HG02763 (cell line): ENCODE results near the gene DTWD2.
"Not testable (repeated sequence)": the region's sequence is repeated elsewhere in the genome, so short reads cannot be mapped to it uniquely, and the experiment has no call there.

Source experiments
- ATAC-seq: cut with Tn5 transposase; IDR thresholded peaks from one replicate; pipeline ENCODE4 v1.9.1; 2021; ENCODE audit warnings: mild to moderate bottlenecking, moderate library complexity; ENCODE audit not compliant: unreplicated experiment

The DTWD2 gene

GRCh38 chr5:118952992-118953651 lies 35.2 kb downstream of the DTWD2 start:
- no peak for ATAC-seq

- not testable (repeated sequence) for ATAC-seq
These were observed 36.0 kb downstream of the DTWD2 start for GRCh38 chr5:118952306-118952705.

GRCh38 chr5:118950354-118950753 lies 38.0 kb downstream of the DTWD2 start:
- ATAC-seq, result not testable (repeated sequence)

GRCh38 chr5:118946138-118946800 lies 42.1 kb downstream of the DTWD2 start:
- ATAC-seq, result no peak

DNA sequence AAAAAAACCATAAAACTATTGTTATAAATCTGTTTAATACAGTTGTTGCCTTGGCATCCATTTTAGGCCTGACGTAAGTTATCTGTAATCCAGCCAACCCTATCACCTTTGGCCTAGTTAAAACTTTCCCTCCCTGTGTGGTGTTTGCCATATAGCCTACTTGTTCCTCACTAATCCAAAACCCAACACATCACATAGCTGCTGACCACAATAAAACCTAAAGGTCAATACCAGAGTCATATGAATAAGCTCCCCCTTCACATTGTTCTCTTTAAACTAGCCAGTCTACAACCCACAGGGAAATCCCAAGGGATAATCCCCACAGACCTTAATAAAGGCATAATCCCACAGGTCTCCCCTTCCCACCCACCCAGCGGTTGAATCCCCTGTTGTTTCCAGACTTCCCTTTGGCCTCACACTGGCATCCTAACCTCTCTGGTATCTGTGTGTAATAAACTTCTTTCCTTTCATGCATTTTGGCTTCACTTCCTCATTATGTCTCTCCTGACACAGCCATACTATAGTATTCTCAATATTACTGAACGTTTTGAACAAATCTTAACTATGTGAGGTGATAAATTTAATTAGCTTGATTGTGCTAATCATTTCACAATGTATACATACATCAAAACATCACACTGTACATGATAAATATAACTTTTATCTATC lies 50.8 kb downstream of the DTWD2 start:
- ATAC-seq, result no peak

DNA sequence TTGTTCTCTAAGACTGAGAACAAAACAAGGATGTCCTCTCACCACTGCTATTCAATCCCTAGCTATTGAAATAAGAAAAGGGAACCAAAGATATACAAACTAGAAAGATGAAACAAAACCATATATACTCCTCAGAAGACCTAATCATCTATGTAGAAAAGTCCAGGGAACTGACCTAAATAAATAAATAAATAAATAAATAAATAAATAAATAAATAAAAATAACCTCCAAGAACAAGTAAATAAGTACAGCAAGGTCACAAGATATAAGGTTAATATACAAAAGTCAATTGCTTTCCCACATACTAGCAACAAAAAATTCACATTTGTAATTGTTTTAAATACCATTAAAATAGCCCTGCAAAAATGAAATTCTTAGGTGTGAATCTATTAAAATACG lies 54.6 kb downstream of the DTWD2 start:
- ATAC-seq, result no peak

- ATAC-seq, result no peak
These were observed 56.8 kb downstream of the DTWD2 start for GRCh38 chr5:118931564-118931963.

- no peak for ATAC-seq
These were observed 64.3 kb downstream of the DTWD2 start for GRCh38 chr5:118924006-118924389.

GRCh38 chr5:118923295-118924005 lies 64.9 kb downstream of the DTWD2 start:
- ATAC-seq, result no peak

GRCh38 chr5:118921866-118922265 lies 66.5 kb downstream of the DTWD2 start:
- ATAC-seq, result no peak

DNA sequence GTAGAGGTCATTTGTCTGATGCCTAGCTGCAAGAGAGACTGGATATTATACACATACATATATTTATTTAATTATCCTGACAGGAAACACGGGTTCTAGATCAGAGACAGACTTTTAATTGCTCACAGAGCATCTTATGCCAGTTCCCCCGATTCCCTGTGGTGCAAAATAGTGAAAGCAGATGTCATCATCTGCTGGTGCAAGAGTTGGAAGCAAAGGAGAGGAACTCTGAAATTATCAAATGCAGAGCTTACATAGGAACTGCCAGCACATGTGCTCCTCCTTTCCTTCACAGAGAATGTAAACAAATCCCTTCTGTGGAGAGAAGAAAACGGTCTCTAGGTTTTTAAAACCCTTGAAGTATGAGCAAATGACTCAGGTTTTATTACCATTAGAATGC lies 69.3 kb downstream of the DTWD2 start:
- ATAC-seq, result no peak

DNA sequence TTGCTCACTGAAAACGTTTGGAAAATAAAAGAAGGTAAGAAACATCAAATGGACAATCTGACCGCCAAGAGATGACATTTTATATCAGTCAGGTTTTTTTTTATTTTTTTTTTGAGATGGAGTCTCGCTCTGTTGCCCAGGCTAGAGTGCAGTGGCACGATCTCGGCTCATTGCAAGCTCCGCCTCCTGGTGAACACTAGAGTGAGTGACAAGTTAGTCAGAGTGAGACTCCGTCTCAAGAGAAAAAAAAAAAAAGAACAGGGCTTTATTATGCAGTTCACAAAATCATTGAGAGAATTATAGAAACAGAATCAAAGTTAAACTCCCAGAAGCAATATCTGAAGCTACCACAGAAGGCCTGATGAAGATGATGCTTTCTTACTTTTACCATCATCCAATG lies 70.1 kb downstream of the DTWD2 start:
- no peak for ATAC-seq

- not testable (repeated sequence) for ATAC-seq
These were observed 80.8 kb downstream of the DTWD2 start for GRCh38 chr5:118907536-118907935.

DNA sequence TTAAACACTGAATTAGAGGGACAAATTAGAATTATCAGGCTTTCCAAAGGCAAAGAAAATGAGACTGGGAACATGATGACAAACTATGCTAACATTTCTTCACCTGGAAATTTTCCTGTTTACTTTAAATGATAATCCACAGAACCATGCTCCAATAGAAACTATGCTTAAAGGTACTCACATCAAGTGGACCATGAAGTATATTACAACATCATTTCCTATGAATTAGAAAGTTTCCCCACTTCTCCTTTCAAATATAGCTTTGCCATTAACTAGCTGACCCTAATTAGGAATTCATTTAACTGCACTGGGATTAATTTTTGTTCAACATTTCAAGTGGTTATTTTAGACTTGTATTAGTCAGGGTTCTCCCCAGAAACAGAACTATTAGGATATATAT lies 81.4 kb downstream of the DTWD2 start:
- ATAC-seq, result no peak

GRCh38 chr5:118905196-118905595 lies 83.2 kb downstream of the DTWD2 start:
- no peak for ATAC-seq

- ATAC-seq, result no peak
These were observed 85.5 kb downstream of the DTWD2 start for GRCh38 chr5:118902656-118903438.

DNA sequence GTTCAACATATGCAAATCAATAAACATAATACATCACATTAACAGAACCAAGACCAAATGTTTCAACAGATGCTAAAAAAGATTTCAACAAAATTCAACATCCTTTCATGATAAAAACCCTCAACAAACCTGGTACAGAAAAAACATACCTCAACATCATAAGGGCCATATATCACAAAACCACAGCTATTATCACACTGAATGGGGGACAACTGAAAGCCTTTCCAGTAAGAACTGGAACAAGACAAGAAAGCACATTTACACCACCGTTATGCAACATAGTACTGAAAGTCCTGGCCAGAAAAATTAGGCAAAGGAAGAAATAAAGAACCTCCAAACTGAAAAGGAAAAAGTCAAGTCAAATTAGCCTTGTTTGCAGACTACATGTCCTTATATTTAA lies 93.6 kb downstream of the DTWD2 start:
- ATAC-seq, result no peak

DNA sequence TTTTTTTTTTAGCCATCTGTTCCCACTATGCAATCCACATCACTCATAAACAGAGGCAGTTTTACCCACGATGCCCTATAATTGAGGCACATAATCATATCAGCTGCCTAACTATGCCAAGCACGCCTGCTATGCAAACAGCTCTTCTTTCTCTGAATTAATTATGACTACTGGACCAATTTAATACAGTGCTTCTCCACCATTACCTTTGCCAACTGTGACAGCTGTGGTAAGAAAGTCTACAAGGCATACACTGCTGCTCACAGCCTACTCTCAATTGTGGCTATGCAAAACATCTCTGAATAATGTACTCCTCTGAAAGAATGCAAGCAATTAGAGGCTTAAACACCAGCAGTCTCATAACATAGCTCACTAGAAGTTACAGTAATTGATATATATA lies 97.1 kb downstream of the DTWD2 start:
- ATAC-seq, result no peak

DNA sequence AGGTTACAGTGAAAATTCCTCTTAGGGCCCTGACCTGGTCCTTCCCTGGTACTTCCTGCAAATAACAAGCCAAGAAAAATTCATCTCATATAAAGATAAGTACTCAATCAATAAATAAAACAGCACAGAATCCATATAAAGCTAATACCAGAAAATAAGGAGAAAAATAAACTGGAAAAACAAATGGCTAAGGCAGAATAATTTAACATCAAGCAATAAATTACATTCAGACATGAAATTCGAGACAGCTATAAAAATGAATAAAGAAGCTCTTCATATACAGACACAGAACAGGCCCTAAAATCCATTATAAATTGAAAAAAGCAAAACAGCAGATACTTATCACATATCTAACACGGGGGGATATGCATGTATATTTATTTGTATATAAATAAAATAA lies 99.2 kb downstream of the DTWD2 start:
- ATAC-seq, result no peak

DNA sequence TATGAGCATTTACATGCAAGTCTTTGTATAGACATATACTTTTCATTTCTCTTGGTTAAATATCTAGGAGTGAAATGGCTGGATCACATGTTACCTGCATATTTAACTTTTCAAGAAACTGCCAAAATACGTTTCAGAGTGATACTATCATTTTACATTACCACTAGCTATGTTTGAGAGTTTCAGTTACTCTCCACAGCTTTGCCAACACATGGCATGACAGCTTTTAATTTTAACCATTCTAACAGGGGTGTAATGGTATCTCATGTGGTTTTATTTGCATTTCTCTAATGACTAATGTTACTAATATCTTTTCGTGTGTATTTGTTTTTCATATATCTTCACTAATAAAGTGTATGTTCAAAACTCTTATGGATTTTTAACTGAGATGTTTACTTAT lies 99.8 kb downstream of the DTWD2 start:
- ATAC-seq, result no peak

GRCh38 chr5:118883362-118883761 lies 105.0 kb downstream of the DTWD2 start:
- no peak for ATAC-seq
